Stimulated activated CD4-positive, alpha-beta T cell treated with anti-CD3 and anti-CD28 coated beads, Interleukin-1b, Interleukin-23, amount 100 ng/mL, for 48 hours (primary cell): ENCODE data around the gene ZNF600.
A peak's percentile ranks its signal among the peaks of the same experiment; 100 is the strongest.
"Not testable (repeated sequence)": the region's sequence is repeated elsewhere in the genome, so short reads cannot be mapped to it uniquely, and the experiment has no call there.

ENCODE experiments used
- DNase-seq: peaks from one replicate; pipeline ENCODE4 v3.0.0-alpha.2; 2020

Gene ZNF600

DNA sequence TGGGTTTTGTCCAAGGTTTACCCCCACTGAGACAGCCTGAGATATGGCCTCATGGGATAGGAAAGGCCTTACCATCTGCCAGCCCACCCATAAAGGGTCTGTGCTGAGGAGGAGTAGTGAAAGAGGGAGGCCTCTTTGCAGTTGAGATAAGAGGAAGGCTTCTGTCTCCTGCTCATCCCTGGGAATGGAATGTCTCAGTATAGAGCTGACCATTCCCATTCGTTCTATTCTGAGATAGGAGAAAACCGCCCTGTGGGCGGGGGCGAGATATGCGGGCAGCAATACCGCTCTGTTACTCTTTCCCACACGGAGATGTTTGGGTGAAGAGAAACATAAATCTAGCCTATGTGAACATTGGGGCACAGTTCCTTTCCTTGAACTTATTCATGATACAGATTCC is 45.2 kb downstream of the ZNF600 start:
- DNase-seq: not testable (repeated sequence)

DNA sequence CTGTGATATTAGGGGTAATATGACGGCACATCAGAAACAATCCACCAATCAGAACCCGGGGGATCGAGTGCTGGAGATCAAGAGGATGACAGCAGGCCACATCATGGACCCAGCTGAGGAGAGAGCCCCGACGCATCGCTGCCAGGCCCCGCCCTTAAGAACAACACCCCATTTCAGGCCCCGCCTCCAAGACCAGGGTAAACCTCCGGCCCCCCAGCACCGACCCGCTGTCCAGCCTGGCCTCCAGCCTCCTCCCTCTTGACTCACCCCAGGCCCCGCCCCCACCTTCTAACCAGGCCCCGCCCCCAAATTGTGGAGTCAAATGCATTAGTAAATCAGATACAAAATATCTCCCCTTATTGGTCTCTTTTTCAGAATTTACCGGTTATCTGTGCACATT is 47.0 kb downstream of the ZNF600 start:
- no peak for DNase-seq

DNA sequence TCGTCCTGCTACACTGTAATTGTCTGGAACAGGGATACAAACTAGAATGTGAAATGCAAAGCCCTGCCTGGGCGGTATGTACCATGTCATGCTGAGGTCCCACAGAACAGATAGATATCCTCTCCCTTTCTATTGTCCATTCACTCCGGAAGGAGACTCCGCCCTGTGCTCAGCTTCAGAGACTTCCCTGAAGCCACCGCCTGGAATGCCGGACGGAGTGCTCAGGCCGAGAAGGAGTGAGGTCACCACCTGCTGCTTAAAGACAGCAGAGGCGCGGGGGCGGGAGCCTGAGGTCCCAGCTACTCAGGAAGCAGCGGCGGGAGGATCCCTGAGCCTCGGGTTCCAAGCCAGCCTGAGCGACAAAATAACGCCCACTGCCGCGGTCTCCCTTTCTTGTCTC is 50.9 kb downstream of the ZNF600 start:
- DNase-seq: peak; percentile 10

DNA sequence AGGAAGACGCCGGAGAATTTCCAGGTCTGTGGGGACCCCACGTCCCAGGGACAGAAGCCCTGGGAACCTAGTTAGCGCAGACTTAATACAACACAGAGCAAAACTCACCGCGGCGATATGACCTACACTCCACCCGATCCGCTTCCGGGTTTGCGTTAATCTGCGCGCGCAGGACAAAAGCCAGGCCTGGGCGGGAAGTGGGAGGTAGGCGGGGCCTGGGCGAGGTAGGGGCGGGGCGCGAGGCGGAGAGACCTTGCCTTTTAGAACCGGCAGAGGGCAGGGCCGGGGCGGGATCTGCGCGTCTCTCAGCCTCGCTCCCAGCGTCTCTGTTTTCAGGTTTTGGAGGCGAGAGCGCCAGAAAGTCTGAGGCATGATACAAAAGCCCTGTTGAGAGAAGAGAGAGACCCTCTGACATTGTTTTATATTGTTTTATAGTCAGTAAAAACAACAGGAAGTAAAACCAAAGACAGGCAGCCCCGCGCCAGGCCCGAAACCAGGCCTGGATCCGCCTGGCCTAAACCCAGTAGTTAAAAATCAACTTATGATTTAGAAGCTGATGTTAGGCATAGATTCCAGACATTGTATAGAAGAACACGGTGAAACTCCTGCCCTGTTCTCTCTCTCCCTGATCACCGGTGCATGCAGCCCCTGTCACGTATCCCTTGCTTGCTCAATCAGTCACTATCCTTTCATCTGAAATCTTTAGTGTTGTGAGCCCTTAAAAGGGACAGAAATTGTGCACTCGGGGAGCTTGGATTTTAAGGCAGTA is 51.5 kb downstream of the ZNF600 start, which contains the start of gene ZNF611:
TSS of gene ZNF611 (minus strand) at position 152 of the 769 bp plus-strand sequence. CDS start 19,150 bp downstream, outside the sequence.
- DNase-seq: peak; percentile 98

DNA sequence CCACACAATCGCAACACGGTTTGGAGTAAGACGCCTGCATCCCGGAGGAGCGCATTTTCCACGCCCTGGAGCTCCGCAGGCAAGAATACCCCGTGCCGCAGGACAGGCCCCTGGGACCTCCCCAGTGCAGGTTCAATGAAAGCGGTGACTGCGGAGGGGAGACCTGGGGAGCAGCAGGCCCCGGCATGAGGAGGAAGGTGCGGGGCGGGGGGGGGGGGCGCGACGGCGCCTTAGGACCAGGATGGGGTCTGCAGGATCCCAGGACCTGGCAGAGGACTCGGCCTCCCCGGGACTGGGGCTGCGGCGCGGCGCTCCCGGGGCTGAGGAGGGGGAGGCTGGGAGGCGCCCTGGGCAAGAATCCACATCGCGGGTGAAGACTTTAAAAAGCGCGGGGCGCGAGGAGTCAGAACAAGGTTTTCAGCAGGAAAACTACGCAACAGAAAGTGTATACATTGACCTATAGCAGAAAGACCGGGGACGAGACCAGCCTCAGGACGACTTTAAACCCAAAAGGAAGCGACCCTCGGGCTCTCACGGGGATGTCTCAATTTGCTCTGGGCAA is 52.2 kb downstream of the ZNF600 start:
- no peak for DNase-seq

DNA sequence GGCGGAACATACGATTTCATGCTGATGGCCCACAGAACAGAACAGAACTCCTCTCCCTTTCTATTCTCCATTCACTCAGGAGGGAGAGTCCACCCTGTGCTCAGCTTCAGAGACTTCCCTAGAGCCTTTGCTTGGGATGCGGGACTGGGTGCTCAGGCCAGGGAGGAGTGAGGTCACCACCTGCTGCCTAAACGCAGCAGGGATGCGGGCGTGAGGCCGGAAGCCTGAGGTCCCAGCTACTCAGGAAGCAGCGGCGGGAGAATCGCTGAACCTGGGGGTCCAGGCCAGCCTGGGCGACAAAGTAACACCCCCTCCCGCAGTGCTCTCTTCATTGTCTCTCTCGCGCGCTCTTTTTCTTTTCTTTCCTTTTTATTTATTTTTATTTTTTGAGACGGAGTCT is 60.5 kb downstream of the ZNF600 start:
- DNase-seq: not testable (repeated sequence)

DNA sequence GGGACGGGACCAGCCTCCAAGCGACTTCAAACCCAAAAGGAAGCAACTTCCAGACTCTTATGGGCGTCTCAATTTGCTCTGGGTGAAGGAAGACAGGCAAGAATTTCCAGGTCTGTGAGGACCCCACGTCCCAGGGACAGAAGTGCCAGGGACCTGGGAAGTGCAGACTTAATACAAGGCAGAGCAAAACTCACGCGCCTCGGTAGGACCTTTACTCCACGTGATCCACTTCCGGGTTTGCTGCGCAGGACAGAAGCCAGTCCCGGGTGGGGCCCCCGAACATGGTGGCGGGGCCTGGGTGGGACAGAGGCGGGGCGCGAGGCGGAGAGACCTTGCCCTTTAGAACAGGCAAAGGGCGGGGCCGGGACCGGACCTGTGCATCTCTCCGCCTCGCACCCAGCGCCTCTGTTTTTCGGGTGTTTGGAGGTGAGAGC is 61.0 kb downstream of the ZNF600 start:
- DNase-seq: no peak

DNA sequence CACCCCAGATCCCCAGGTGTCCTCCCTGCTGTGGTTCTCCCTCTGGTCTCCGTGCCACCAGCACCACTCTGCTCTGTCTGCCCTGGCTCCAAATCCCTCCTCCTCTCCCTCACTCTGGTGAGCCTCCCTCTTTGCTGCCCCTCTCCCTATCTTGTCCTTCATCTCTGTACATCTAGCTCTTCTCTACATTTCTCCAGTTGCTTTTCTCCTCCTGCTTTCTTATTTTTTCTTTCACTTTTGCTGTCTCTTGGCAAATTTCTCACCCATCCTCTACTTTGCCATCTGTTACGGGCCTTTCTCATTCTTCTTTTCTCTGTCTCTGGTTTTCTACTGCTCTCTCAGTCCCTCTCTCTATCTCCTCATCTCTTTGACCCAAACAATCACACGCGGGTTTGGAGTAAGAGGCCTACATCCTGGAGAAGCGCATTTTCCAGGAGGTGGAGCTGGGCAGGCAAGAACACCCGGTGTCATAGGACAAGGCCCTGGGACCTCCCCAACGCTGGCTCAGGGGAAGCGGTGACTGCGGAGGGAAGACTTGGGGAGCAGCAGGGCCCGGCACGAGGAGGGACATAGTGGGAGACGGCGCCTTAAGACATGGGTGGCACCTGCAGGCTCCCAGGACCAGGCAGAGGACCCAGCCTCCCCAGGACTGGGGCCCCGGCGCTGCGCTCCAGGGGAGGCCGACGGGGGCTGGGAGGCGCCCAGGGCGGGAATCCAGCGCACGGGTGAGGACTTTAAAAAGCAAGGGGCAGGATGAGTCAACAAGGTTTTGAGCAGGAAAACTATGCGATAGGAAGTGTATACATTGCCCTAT is 61.7 kb downstream of the ZNF600 start:
- DNase-seq: no peak

DNA sequence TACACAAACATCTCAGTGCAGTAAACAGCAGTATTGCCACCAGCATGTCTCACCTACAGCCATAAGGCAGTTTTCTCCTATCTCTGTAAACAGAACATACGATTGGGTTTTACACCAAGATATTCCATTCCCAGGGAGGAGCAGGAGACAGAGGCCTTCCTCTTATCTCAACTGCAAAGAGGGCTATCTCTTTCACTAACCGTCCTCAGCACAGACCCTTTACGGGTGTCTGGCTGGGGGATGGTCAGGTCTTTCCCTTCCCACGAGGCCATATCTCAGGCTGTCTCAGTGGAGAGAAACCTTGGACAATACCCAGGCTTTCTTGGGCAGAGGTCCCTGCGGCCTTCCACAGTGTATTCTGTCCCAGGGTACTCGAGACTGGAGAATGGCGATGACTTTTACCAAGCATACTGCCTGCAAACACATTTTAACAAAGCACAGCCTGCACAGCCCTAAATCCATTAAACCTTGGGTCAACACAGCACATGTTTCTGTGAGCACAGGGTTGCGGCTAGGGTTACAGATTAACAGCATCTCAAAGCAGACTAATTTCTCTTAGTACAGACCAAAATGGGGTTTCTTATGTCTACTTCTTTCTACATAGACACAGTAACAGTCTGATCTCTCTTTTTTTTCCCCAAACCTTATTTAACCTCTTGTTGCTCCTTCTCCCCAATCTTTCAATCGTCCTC is 62.5 kb downstream of the ZNF600 start:
- not testable (repeated sequence) for DNase-seq

DNA sequence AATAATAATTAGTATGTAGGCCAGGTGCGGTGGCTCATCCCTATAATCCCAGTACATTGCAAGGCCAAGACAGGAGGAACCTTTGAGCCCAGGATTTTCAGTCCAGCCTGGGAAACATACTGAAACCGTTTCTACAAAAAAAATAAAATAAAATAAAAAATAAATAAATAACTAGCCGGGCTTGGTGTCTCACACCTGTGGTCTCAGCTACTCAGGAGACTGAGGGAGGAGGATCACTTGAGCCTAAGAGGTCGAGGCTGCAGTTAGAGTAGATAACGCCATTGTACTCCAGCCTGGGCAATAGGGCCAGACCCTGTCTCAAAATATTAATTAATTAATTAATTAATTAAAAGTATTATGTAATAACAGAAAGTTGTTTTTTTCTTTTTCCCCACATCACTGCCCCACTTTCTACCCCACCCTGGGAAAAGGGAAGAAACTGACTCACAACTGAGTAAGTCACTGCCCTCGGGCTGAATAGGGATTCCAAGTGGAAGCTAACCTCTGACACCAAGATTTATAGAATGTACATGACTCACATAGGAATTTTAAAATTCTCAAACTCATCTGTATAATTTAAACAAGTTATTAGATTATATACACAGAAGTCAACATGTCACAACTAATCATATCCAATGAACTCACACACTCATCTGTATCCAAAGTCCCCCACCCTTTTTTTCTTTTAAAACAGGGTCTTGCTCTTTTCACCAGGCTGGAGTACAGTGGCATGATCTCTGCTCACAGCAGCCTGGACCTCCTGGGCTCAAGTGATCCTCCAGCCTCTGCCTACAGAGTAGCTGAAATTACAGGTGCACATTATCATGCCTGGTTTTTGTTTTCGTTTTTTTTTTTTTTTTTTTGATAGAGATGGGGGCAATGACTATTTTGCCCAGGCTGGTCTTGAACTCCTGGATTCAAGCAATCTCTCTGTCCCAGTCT is 64.3 kb downstream of the ZNF600 start:
- DNase-seq: no peak

DNA sequence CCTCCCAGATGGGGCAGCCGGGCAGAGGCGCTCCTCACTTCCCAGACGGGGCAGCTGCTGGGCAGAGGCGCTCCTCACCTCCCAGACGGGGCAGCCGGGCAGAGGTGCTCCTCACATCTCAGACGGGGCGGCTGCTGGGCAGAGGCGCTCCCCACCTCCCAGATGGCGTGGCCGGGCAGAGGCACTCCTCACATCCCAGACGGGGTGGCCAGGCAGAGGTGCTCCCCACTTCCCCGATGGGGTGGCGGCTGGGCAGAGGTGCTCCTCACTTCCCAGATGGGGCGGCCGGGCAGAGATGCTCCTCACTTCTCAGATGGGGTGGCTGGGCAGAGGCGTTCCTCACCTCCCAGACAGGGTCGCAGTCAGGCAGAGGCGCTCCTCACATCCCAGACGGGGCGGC is 66.0 kb downstream of the ZNF600 start:
- not testable (repeated sequence) for DNase-seq

DNA sequence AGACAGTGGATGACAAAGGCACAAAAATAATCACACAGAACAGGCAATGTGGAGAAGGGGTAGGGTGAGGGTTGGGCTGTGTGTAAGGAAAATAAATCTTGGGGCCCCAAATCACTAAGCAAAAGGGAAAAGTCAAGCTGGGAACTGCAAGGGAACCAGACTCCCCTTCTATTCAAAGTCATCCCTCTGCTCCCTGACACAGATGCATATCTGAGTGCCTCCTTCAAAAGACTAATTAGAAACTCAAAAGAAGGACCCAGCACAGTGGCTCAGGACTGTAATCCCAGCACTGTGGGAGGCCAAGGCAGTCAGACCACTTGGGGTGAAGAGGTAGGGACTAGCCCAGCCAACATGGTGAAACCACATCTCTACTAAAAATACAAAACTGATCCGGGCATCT is 70.1 kb downstream of the ZNF600 start:
- no peak for DNase-seq

DNA sequence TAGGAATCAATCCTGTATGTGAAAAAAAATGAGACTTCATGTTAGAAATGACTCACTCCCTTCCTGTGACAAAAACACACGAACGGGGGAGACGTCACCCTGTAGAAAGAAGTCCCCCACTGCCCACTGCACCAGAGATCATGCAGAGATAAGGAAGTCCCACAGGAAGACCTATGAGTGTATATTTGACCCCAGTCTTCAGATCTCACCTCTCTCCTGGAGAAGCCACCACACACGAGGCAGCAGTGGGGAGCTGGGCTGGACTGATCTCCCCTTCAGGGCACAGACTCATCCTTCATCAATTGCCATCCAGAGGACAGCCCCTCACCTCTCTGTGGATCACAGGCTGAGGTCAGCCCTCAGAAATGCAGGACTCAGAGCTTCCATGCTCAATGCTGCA is 70.7 kb downstream of the ZNF600 start:
- peak; percentile 12 for DNase-seq

DNA sequence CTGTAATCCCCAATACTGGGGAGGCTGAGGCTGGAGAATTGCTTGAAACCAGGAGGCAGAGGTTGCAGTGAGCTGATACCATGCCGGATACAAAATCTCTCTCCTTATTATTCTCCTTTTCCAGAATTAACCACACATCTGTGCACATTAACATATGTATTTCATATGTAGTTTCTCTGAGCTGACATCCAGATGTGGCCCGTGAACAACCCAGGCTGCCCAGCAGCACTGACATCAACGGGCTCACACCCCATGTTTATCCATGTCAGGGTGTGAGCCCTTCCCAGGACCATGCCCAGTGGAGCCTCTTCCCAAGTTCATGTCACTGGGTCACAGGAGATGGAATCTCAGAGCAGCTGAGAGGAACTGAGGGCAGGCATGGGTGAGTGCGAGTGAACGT is 71.3 kb downstream of the ZNF600 start:
- not testable (repeated sequence) for DNase-seq
